Activated naive CD4-positive, alpha-beta T cell treated with anti-CD3 and anti-CD28 coated beads, Interleukin-2, amount 10 ng/mL, durations not matched to agents 7 days and 5 days (primary cell): ENCODE data around the gene RAB1A.

Experiments used
- CTCF ChIA-PET: fragments of 350-600 bp; sonication (Branson Sonifier 250); formaldehyde crosslinking; loops from one replicate; lab custom pipeline; 2021; ENCODE audit warnings: antibody characterized with exemption; lab: Charles Lee
- DNase-seq: peaks from one replicate; pipeline ENCODE4 v3.0.0-alpha.2; 2020
- H3K27ac Mint-ChIP-seq: one replicate; pipeline ENCODE4 v1.8.0; 2021; ENCODE audit warnings: mild to moderate bottlenecking, moderate library complexity, mixed read lengths
- H3K27me3 Mint-ChIP-seq: one replicate; pipeline ENCODE4 v1.8.0; 2021; ENCODE audit warnings: mild to moderate bottlenecking, mixed read lengths
- H3K36me3 Mint-ChIP-seq: one replicate; pipeline ENCODE4 v1.8.0; 2021; ENCODE audit warnings: mixed read lengths
- H3K4me1 Mint-ChIP-seq: one replicate; pipeline ENCODE4 v1.8.0; 2021; ENCODE audit warnings: mixed read lengths
- H3K4me3 Mint-ChIP-seq: one replicate; pipeline ENCODE4 v1.8.0; 2021; ENCODE audit warnings: mild to moderate bottlenecking, moderate library complexity, mixed read lengths
- H3K9me3 Mint-ChIP-seq: one replicate; pipeline ENCODE4 v1.8.0; 2021; ENCODE audit warnings: mixed read lengths

The RAB1A gene

DNA sequence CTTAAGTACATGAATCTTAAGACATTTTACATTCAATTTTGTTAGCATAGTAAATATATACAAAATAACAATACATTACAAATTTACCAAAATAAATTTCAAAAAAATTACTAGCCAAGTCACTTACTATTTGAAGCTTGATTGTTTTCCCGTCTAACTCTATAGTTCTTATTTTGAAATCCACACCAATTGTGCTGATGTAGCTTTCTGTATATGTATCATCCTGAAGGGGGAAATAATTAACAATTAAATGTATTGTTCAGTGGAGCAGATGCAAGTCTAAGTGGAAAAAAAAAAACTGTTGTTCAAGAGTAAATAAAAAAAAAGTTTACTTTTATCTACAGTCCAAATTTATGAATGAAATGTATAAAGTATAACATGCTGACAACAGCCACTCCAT, 32.1 kb downstream of the RAB1A start:
- Mint-ChIP-seq H3K4me3 (no peak overlapping the region), H3K4me1 (peaks cover 4% of the 10 kb centered on the region), H3K36me3 (peaks cover 55% of the 10 kb centered on the region), H3K27me3 (no peaks in the 10 kb centered on the region), H3K9me3 (no peaks in the 10 kb centered on the region), H3K27ac (no peak overlapping the region)
- DNase-seq: no peak
- CTCF ChIA-PET: no interaction called here

DNA sequence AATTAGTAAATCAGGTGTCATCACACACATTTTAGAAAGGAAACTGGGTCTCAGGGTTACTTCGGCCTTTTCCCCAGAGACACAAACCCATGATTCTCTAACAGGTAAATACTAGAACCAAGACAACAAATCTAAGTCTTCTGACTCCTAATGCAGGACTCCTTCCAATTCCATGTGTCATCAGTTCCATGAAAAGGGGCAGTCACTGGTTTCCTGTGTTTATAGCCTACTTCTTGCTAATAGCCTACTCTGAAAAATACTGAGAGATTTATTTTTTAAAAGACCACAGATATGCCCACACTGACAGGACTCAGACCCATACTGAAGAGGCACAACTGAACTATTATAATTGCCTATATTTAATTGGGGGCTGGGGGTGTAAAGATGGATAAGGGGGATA, 33.0 kb downstream of the RAB1A start:
- no peak overlapping the region for H3K27ac Mint-ChIP-seq
- H3K27me3 Mint-ChIP-seq: no peaks in the 10 kb centered on the region
- no peak overlapping the region for H3K4me3 Mint-ChIP-seq
- H3K4me1 Mint-ChIP-seq: peaks cover 4% of the 10 kb centered on the region
- CTCF ChIA-PET: no interaction called here
- no peak for DNase-seq
- peaks cover 55% of the 10 kb centered on the region for H3K36me3 Mint-ChIP-seq
- H3K9me3 Mint-ChIP-seq: no peaks in the 10 kb centered on the region

DNA sequence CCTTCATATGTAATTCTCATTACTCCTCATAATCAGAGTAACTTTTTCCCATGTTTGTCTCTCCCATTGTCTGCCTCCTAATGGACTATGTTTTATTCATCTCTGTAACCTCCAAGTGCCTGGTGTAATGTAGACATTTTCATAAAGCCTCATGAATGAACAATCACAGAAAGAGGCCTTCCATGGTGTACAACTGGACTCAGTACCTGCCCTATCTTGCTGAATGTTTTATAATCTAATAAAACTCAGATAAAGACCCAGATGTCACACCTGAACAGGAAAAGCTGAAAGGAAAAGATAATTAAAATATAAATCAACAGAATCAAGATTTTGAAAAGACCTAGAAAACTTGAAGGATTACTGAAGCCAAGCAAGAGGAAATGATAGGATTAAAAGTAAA, 36.7 kb downstream of the RAB1A start:
- Mint-ChIP-seq H3K27ac (no peak overlapping the region), H3K4me1 (peaks cover 6% of the 10 kb centered on the region), H3K4me3 (no peak overlapping the region), H3K36me3 (peaks cover 55% of the 10 kb centered on the region), H3K27me3 (no peaks in the 10 kb centered on the region), H3K9me3 (no peaks in the 10 kb centered on the region)
- no peak for DNase-seq
- CTCF ChIA-PET: no interaction called here

DNA sequence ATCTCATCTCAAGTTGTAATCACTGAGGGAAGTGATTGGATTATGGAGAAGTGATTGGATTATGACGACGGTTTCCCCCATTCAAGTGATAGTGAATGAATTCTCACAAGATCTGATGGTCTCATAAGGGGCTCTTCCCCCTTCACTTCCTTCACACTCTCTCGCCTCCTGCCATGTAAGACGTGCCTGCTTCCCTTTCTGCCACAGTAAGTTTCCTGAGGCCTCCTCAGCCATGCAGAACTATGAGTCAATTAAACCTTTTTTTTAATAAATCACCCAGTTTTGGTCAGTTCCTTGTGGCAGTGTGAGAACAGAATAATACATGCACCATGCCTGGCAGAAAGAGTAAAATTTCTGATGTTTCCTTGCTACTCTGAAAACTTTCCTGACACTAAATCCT, 37.1 kb downstream of the RAB1A start:
- no peaks in the 10 kb centered on the region for H3K9me3 Mint-ChIP-seq
- H3K4me3 Mint-ChIP-seq: no peak overlapping the region
- no peaks in the 10 kb centered on the region for H3K27me3 Mint-ChIP-seq
- H3K36me3 Mint-ChIP-seq: peaks cover 58% of the 10 kb centered on the region
- CTCF ChIA-PET: interaction anchor here (0.8 kb wide), 1 partner anchor 37 kb away, joined by 3 read pairs; the partner anchor contains the start of gene RAB1A
- peaks cover 6% of the 10 kb centered on the region for H3K4me1 Mint-ChIP-seq
- no peak for DNase-seq
- H3K27ac Mint-ChIP-seq: no peak overlapping the region

DNA sequence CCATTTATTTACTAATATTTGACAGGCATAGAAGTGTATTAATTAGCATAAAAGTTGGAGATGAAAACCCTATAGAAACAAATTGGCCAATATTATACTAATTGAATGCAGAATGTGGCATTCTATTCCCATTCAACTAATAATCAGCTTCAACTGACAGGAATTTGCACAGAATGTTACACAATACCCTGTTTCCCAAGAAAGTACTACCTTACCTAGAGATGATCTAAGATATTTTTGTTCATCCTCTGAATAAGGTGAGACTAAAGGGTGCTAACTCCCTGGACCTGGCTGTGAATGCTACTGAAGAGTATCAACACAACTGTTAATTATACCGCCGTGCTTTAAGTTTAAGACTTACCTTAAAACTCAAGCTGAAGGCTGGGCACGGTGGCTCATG, 44.8 kb downstream of the RAB1A start:
- Mint-ChIP-seq H3K36me3 (peaks cover 61% of the 10 kb centered on the region), H3K4me3 (no peak overlapping the region), H3K4me1 (peaks cover 13% of the 10 kb centered on the region), H3K9me3 (no peaks in the 10 kb centered on the region), H3K27me3 (no peaks in the 10 kb centered on the region), H3K27ac (no peak overlapping the region)
- CTCF ChIA-PET: no interaction called here
- DNase-seq: no peak

DNA sequence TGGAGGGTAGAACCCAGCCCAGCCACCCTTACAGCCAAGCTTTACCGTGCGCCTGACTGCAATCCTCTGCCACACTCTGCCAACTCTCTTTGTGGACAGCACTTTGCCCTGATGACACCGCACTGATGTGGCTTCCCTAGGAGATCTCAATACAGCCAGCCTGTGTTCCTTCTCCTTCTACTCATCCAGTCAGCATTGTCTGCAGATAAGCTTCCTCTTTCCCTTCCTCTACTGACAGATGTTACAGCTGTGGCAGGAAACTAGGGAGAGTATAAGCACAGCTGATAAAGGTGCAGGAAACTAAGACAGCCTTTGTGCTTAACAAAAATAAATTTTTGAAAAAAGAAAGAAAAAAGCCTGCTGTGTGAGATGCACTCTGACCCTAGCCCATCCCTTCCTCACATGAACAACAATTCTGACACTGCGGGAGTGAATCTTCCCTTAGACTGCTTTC, 48.6 kb downstream of the RAB1A start:
- H3K36me3 Mint-ChIP-seq: peaks cover 52% of the 10 kb centered on the region
- DNase-seq: no peak
- H3K4me1 Mint-ChIP-seq: peaks cover 11% of the 10 kb centered on the region
- H3K27ac Mint-ChIP-seq: peak overlapping the region; percentile 69
- H3K27me3 Mint-ChIP-seq: no peaks in the 10 kb centered on the region
- H3K4me3 Mint-ChIP-seq: no peak overlapping the region
- no peaks in the 10 kb centered on the region for H3K9me3 Mint-ChIP-seq
- CTCF ChIA-PET: no interaction called here

DNA sequence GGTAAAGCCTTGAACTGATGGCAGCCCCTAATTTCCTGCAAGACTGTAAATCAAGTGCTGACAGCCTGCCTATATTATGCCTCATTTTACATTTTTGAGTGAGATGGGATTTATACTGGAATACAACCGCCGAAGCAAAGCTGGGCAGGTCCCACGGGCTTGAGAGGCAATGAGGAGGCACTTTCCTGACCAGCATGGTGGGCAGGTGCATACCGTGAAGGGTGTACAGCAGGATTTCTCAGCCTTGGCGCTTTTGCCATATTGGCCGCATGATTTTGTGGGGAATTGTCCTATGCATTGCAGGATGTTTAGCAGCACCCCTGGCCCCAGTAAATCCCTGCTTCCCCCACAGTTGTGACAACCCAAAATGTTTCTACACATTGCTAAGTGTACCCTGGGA, 50.9 kb downstream of the RAB1A start:
- no peaks in the 10 kb centered on the region for H3K9me3 Mint-ChIP-seq
- DNase-seq: no peak
- CTCF ChIA-PET: interaction anchor here (1.4 kb wide), 1 partner anchor 8 kb away, joined by 3 read pairs; no protein-coding TSS in a partner anchor
- peaks cover 11% of the 10 kb centered on the region for H3K4me1 Mint-ChIP-seq
- H3K4me3 Mint-ChIP-seq: no peak overlapping the region
- no peaks in the 10 kb centered on the region for H3K27me3 Mint-ChIP-seq
- H3K36me3 Mint-ChIP-seq: peaks cover 40% of the 10 kb centered on the region
- H3K27ac Mint-ChIP-seq: no peak overlapping the region

DNA sequence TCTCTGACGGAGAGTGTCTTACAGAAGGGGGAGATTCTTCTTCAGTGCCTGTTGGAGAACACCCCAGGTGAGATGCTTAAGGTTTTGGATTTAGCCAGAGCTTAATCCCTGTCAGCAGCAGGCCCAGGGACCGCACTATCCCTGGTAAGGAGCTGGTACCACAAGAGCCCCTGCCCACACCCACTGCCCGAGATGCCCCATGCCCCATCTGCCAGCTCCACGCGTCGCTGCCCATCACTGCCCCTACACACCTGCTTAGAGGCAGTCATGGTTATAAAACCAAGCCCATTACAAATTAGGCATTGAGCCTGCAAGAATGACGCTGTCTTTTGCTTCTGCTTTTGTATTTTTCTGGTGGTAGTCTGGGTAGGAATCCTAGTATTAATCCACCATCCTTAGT, 52.0 kb downstream of the RAB1A start:
- Mint-ChIP-seq H3K27ac (no peak overlapping the region), H3K36me3 (peaks cover 38% of the 10 kb centered on the region), H3K27me3 (no peaks in the 10 kb centered on the region), H3K9me3 (no peaks in the 10 kb centered on the region), H3K4me1 (peaks cover 11% of the 10 kb centered on the region), H3K4me3 (no peak overlapping the region)
- DNase-seq: no peak
- CTCF ChIA-PET: interaction anchor here (1.3 kb wide), 1 partner anchor 91 kb away, joined by 4 read pairs; no protein-coding TSS in a partner anchor

DNA sequence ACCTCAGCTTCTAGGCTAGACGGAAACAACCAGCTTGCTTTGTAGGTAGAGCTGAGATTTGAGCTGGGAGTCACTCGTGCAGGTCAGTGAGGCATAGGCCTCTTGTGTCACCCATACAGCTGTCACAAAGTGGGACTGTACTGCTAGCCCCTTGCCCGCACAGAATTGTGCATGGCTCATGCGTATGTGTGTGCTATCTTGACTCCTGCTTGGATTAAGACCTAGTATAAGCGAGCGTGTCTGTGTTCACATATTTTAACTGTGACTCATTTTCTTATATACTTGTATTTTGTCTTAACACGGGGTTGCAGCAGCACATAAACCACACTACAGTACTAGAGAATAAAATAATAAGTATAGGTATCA, 53.6 kb downstream of the RAB1A start:
- Mint-ChIP-seq H3K9me3 (no peaks in the 10 kb centered on the region), H3K27ac (peak overlapping the region; percentile 79), H3K27me3 (no peaks in the 10 kb centered on the region), H3K4me1 (peaks cover 2% of the 10 kb centered on the region), H3K4me3 (no peak overlapping the region), H3K36me3 (peaks cover 32% of the 10 kb centered on the region)
- DNase-seq: no peak
- CTCF ChIA-PET: interaction anchor here (2.8 kb wide), 1 partner anchor 11 kb away, joined by 17 read pairs; no protein-coding TSS in a partner anchor

DNA sequence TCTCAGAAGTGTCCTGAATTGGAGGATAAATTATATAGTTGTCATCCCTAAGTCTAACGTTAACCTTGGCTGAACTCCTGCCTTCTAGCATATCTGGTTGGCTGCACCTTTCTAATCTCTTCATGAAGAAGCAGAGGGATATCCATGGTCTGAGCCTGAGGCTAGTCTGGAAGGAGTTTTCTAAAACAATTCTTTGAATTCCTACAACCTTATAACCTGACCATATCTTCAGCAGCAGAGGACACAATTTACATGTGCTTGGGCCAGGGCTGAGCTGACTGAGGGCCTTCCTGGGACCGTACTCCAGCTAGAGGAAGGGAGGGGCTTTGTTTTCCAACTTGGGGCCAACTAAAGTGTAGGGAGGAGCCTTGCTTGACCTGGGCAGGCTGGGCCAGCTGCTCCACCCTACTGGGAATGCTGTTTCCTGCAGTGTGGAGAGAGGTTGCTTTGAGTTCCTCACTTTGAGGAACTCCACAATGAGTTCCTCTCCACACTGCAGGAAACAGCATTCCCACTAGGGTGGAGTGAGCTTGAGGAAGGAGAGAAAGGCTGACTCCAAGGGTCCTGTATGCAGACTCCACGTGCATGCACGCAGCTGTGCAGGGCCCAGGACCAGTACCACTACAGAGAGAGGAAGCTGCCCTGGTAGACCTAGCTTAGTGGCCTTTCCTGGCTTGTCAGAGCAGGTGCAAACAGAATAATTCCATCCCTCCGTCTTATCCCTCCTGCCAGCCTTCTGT, 54.1 kb downstream of the RAB1A start:
- CTCF ChIA-PET: interaction anchor here (0.5 to 2.8 kb wide), 2 partner anchors 11 to 509 kb away, joined by 5 to 17 read pairs; no protein-coding TSS in a partner anchor
- no peak for DNase-seq
- H3K36me3 Mint-ChIP-seq: peaks cover 28% of the 10 kb centered on the region

DNA sequence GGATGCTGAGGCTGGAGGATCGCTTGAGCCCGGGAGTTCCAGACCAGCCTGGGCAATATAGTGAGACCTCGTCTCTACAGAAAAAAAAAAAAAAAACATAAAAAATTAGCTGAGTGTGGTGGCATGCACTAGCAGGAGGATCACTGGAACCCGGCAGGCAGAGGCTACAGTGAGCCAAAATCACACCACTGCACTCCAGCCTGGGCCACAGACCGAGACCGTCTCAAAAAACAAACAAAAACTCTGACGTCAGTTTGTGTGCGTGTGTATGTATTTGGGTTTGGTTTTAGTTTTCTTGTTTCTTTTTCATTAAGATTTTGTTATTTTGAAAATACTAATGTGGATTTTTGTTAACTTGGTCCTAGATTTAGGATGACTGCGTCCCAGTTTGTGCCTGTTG, 54.7 kb downstream of the RAB1A start:
- peaks cover 5% of the 10 kb centered on the region for H3K4me1 Mint-ChIP-seq
- CTCF ChIA-PET: interaction anchor here (2.8 kb wide), 1 partner anchor 10 kb away, joined by 17 read pairs; no protein-coding TSS in a partner anchor
- no peak overlapping the region for H3K4me3 Mint-ChIP-seq
- no peak overlapping the region for H3K27ac Mint-ChIP-seq
- no peaks in the 10 kb centered on the region for H3K27me3 Mint-ChIP-seq
- no peaks in the 10 kb centered on the region for H3K9me3 Mint-ChIP-seq
- DNase-seq: no peak
- H3K36me3 Mint-ChIP-seq: peaks cover 26% of the 10 kb centered on the region

More for the DNA sequence above, 54.1 kb downstream of the RAB1A start:
- H3K27ac Mint-ChIP-seq: peak overlapping the region; percentile 79
- H3K4me3 Mint-ChIP-seq: no peak overlapping the region
- no peaks in the 10 kb centered on the region for H3K27me3 Mint-ChIP-seq
- H3K4me1 Mint-ChIP-seq: no peaks in the 10 kb centered on the region
- H3K9me3 Mint-ChIP-seq: no peaks in the 10 kb centered on the region

DNA sequence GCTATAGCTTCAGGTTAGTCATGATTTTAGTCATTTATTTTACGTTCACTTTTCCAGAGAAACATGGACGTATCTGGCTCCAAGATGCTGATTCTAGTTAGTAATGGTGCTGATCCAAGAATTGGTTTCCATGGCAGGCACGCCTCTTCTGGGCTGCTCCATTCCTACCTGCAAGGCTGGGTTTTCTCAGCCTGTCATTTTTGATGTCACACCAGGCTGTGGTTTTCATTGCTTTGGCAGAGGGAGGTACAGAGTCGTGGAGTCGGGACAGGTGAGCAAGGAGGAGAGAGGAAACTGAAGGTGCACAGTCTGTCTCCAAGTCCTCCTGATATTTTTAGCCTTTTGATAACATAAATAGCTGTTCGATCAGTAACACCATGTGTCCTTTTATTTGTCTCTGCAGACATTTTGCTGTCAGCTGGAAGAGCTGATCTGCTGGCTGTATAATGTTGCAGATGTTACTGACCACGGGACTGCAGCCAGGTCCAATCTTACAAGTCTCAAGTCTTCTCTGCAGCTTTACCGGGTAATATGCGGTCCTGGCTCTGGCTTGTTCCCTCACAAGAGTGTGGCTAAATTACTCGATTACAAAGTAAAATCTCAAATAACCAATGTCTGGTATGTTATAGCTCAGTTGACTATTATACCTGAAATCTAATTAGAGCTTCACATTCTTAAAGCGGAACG, 55.9 kb downstream of the RAB1A start:
- CTCF ChIA-PET: interaction anchor here (0.9 to 2.8 kb wide), 2 partner anchors 9 to 11 kb away, joined by 3 to 17 read pairs; no protein-coding TSS in a partner anchor
- no peak overlapping the region for H3K4me3 Mint-ChIP-seq
- H3K36me3 Mint-ChIP-seq: peaks cover 24% of the 10 kb centered on the region
- no peaks in the 10 kb centered on the region for H3K9me3 Mint-ChIP-seq
- no peaks in the 10 kb centered on the region for H3K27me3 Mint-ChIP-seq
- H3K4me1 Mint-ChIP-seq: peaks cover 7% of the 10 kb centered on the region
- H3K27ac Mint-ChIP-seq: peak overlapping the region; percentile 2
- DNase-seq: no peak

DNA sequence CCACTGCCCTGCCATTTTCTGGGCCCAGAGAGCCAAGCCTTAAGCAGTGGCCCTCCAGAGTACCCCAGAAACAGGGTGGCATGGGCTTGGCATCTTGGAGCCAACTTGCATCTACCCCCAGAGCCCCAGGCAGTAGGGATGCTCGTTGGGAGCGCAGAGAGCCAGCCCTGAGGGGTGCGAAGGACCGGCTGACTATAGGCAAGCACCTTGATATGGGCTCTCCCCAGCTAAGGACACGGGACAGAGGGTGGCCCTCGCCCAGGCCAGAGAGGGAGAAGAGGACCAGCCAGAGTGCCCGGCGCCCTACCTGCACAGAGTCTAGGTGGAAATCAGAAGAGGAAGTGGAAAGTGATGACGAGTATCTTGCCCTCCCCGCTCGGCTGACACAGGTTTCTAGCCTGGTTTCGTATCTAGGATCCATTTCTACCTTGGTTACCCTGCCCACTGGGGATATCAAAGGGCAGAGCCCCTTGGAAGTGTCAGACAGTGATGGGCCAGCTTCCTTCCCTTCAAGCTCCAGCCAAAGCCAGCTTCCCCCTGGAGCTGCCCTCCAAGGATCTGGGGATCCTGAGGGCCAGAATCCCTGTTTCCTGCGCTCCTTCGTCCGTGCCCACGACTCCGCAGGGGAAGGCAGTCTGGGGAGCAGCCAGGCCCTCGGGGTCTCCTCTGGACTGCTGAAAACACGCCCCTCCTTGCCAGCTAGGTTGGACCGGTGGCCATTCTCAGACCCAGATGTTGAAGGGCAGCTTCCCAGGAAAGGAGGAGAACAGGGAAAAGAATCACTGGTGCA, 57.5 kb downstream of the RAB1A start:
- DNase-seq: no peak
- H3K27ac Mint-ChIP-seq: no peak overlapping the region
- no peaks in the 10 kb centered on the region for H3K27me3 Mint-ChIP-seq
- no peaks in the 10 kb centered on the region for H3K9me3 Mint-ChIP-seq
- no peak overlapping the region for H3K4me3 Mint-ChIP-seq
- H3K36me3 Mint-ChIP-seq: peaks cover 20% of the 10 kb centered on the region
- CTCF ChIA-PET: interaction anchor here (0.6 to 1.8 kb wide), 5 partner anchors 8 to 115 kb away, joined by 3 to 7 read pairs (median 4); no protein-coding TSS in a partner anchor
- peaks cover 20% of the 10 kb centered on the region for H3K4me1 Mint-ChIP-seq
